ENCODE results near the gene BRPF1.

BRPF1 gene

GRCh38 chr3:9780458-9780812, 48.9 kb downstream of the BRPF1 start:
- peaks cover 35% of the 10 kb centered on the region for H3K36me3 Mint-ChIP-seq (ENCODE audit: low read depth)
- peaks cover 44% of the 10 kb centered on the region for H3K4me1 Mint-ChIP-seq (ENCODE audit: low read depth)
- no peaks in the 10 kb centered on the region for H3K9me3 Mint-ChIP-seq
- H3K27me3 Mint-ChIP-seq (ENCODE audit: low read depth): no peaks in the 10 kb centered on the region
- peak overlapping the region; percentile 81 for H3K27ac Mint-ChIP-seq
- no peak overlapping the region for H3K4me3 Mint-ChIP-seq

- Mint-ChIP-seq H3K9me3 (no peaks in the 10 kb centered on the region), H3K27me3 (ENCODE audit: low read depth) (no peaks in the 10 kb centered on the region), H3K27ac (peak overlapping the region; percentile 81), H3K36me3 (ENCODE audit: low read depth) (peaks cover 38% of the 10 kb centered on the region), H3K4me1 (ENCODE audit: low read depth) (peaks cover 45% of the 10 kb centered on the region), H3K4me3 (no peak overlapping the region)
Measured at GRCh38 chr3:9780910-9781309, 49.4 kb downstream of the BRPF1 start.

GRCh38 chr3:9781551-9781950, 50.0 kb downstream of the BRPF1 start:
- Mint-ChIP-seq H3K4me3 (no peak overlapping the region), H3K4me1 (ENCODE audit: low read depth) (peaks cover 45% of the 10 kb centered on the region), H3K27me3 (ENCODE audit: low read depth) (no peaks in the 10 kb centered on the region), H3K9me3 (no peaks in the 10 kb centered on the region), H3K36me3 (ENCODE audit: low read depth) (peaks cover 42% of the 10 kb centered on the region), H3K27ac (peak overlapping the region; percentile 45)

GRCh38 chr3:9781978-9782603, 50.6 kb downstream of the BRPF1 start:
- peaks cover 45% of the 10 kb centered on the region for H3K4me1 Mint-ChIP-seq (ENCODE audit: low read depth)
- H3K4me3 Mint-ChIP-seq: no peak overlapping the region
- no peaks in the 10 kb centered on the region for H3K27me3 Mint-ChIP-seq (ENCODE audit: low read depth)
- peaks cover 46% of the 10 kb centered on the region for H3K36me3 Mint-ChIP-seq (ENCODE audit: low read depth)
- no peaks in the 10 kb centered on the region for H3K9me3 Mint-ChIP-seq
- H3K27ac Mint-ChIP-seq: peak overlapping the region; percentile 52

- Mint-ChIP-seq H3K4me3 (no peak overlapping the region), H3K36me3 (ENCODE audit: low read depth) (peaks cover 52% of the 10 kb centered on the region), H3K27me3 (ENCODE audit: low read depth) (no peaks in the 10 kb centered on the region), H3K4me1 (ENCODE audit: low read depth) (peaks cover 47% of the 10 kb centered on the region), H3K9me3 (no peaks in the 10 kb centered on the region), H3K27ac (no peak overlapping the region)
Measured at GRCh38 chr3:9782770-9783169, 51.2 kb downstream of the BRPF1 start.

- Mint-ChIP-seq H3K4me3 (no peak overlapping the region), H3K36me3 (ENCODE audit: low read depth) (peaks cover 56% of the 10 kb centered on the region), H3K4me1 (ENCODE audit: low read depth) (peaks cover 38% of the 10 kb centered on the region), H3K27ac (no peak overlapping the region), H3K27me3 (ENCODE audit: low read depth) (no peaks in the 10 kb centered on the region), H3K9me3 (no peaks in the 10 kb centered on the region)
Measured at GRCh38 chr3:9783954-9784353, 52.4 kb downstream of the BRPF1 start.

GRCh38 chr3:9784965-9785364, 53.4 kb downstream of the BRPF1 start:
- H3K4me1 Mint-ChIP-seq (ENCODE audit: low read depth): peaks cover 31% of the 10 kb centered on the region
- H3K9me3 Mint-ChIP-seq: no peaks in the 10 kb centered on the region
- H3K36me3 Mint-ChIP-seq (ENCODE audit: low read depth): peaks cover 59% of the 10 kb centered on the region
- no peak overlapping the region for H3K4me3 Mint-ChIP-seq
- H3K27ac Mint-ChIP-seq: no peak overlapping the region
- no peaks in the 10 kb centered on the region for H3K27me3 Mint-ChIP-seq (ENCODE audit: low read depth)

- Mint-ChIP-seq H3K9me3 (no peaks in the 10 kb centered on the region), H3K27ac (no peak overlapping the region), H3K36me3 (ENCODE audit: low read depth) (peaks cover 62% of the 10 kb centered on the region), H3K4me3 (no peak overlapping the region), H3K27me3 (ENCODE audit: low read depth) (no peaks in the 10 kb centered on the region), H3K4me1 (ENCODE audit: low read depth) (peaks cover 30% of the 10 kb centered on the region)
Measured at GRCh38 chr3:9785602-9786001, 54.1 kb downstream of the BRPF1 start.

- Mint-ChIP-seq H3K27me3 (ENCODE audit: low read depth) (no peaks in the 10 kb centered on the region), H3K4me1 (ENCODE audit: low read depth) (peaks cover 31% of the 10 kb centered on the region), H3K9me3 (no peaks in the 10 kb centered on the region), H3K27ac (no peak overlapping the region), H3K4me3 (no peak overlapping the region), H3K36me3 (ENCODE audit: low read depth) (peaks cover 59% of the 10 kb centered on the region)
Measured at GRCh38 chr3:9786209-9786739, 54.7 kb downstream of the BRPF1 start.

GRCh38 chr3:9786825-9787669, 55.5 kb downstream of the BRPF1 start:
- Mint-ChIP-seq H3K36me3 (ENCODE audit: low read depth) (peaks cover 60% of the 10 kb centered on the region), H3K27ac (peak overlapping the region; percentile 60), H3K9me3 (no peaks in the 10 kb centered on the region), H3K4me1 (ENCODE audit: low read depth) (peaks cover 33% of the 10 kb centered on the region), H3K4me3 (no peak overlapping the region), H3K27me3 (ENCODE audit: low read depth) (no peaks in the 10 kb centered on the region)

GRCh38 chr3:9787714-9788113, 56.2 kb downstream of the BRPF1 start:
- Mint-ChIP-seq H3K4me1 (ENCODE audit: low read depth) (peaks cover 29% of the 10 kb centered on the region), H3K36me3 (ENCODE audit: low read depth) (peaks cover 55% of the 10 kb centered on the region), H3K27ac (peak overlapping the region; percentile 60), H3K27me3 (ENCODE audit: low read depth) (no peaks in the 10 kb centered on the region), H3K4me3 (no peak overlapping the region), H3K9me3 (no peaks in the 10 kb centered on the region)

- H3K27ac Mint-ChIP-seq: no peak overlapping the region
- no peaks in the 10 kb centered on the region for H3K9me3 Mint-ChIP-seq
- H3K27me3 Mint-ChIP-seq (ENCODE audit: low read depth): no peaks in the 10 kb centered on the region
- peaks cover 56% of the 10 kb centered on the region for H3K36me3 Mint-ChIP-seq (ENCODE audit: low read depth)
- peak overlapping the region; percentile 99 for H3K4me3 Mint-ChIP-seq
- peaks cover 42% of the 10 kb centered on the region for H3K4me1 Mint-ChIP-seq (ENCODE audit: low read depth)
Measured at GRCh38 chr3:9791127-9791526, 59.6 kb downstream of the BRPF1 start.

- Mint-ChIP-seq H3K9me3 (no peaks in the 10 kb centered on the region), H3K4me3 (peak overlapping the region; percentile 99), H3K4me1 (ENCODE audit: low read depth) (peaks cover 45% of the 10 kb centered on the region), H3K27me3 (ENCODE audit: low read depth) (no peaks in the 10 kb centered on the region), H3K27ac (peak overlapping the region; percentile 99), H3K36me3 (ENCODE audit: low read depth) (peaks cover 50% of the 10 kb centered on the region)
Measured at GRCh38 chr3:9791790-9792404, 60.4 kb downstream of the BRPF1 start.

- peak within 1 kb of the TSS; percentile 99 for H3K4me3 Mint-ChIP-seq
- peaks cover 47% of the 10 kb centered on the region for H3K4me1 Mint-ChIP-seq (ENCODE audit: low read depth)
- H3K9me3 Mint-ChIP-seq: no peaks in the 10 kb centered on the region
- H3K27me3 Mint-ChIP-seq (ENCODE audit: low read depth): no peaks in the 10 kb centered on the region
- peaks cover 51% of the 10 kb centered on the region for H3K36me3 Mint-ChIP-seq (ENCODE audit: low read depth)
- H3K27ac Mint-ChIP-seq: peak within 1 kb of the TSS; percentile 99
Measured at GRCh38 chr3:9792405-9793160, 61.0 kb downstream of the BRPF1 start, which contains the start of the genes ARPC4 and TADA3. TSS of gene ARPC4 (plus strand) at chr3:9793082. CDS start at chr3:9793122, 40 bp downstream. TSS of gene TADA3 (minus strand) at chr3:9792473. CDS start at chr3:9791466, 1,007 bp downstream.

Data from T-helper 1 cell treated with Interleukin-12 subunit alpha and Interleukin-12 subunit beta and Interleukin-4 antibody, amounts not matched to agents 30 μg/mL and 1 μg/mL, for 36 hours (primary cell).